NCI-H2107 treated with DMSO at 0.1 percent for 48 hours (cell line): ENCODE results near the gene RBMS3.
"Not testable (repeated sequence)": the region's sequence is repeated elsewhere in the genome, so short reads cannot be mapped to it uniquely, and the experiment has no call there.

Experiments used
- DNase-seq: peaks from one replicate; lab custom pipeline; 2025; ENCODE audit not compliant: unreplicated experiment; lab: John Stamatoyannopoulos, UW

The RBMS3 gene

DNA sequence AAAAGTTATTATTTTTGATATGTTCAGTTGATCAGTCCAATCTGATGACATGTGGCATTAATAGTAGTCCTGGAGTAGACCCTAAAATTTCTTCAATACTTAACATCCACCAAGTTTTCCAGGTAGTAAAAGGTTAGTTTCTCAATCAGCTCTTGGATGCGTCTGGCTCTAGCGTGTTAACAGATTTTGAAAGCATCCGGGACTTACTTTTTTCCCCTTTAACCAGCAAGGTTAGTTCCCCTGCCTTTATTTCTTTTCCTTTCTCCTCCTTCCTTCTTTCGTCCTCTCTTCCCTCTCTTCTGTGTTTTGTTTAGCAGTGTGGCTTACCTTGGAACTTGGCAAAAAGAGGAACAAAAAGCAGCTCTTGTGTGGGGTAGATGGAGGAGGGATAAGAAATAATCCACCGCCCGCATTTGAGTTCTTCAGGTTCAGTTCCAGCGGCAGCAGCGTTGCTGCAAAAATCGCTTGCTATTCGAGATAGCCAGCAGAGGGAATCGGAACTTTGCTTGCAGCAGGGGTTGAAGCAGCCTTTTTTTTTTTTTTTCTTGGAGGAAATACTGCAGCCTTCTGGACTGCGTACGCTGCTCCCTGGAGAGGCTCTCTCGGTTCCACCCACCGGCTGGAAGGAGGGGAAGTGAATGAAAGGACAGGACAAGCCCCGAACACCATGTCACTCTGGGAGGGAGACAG, at the start of gene RBMS3:
TSS of gene RBMS3 (plus strand) at position 668 of the 690 bp plus-strand sequence.
- DNase-seq, result peak; percentile 43

DNA sequence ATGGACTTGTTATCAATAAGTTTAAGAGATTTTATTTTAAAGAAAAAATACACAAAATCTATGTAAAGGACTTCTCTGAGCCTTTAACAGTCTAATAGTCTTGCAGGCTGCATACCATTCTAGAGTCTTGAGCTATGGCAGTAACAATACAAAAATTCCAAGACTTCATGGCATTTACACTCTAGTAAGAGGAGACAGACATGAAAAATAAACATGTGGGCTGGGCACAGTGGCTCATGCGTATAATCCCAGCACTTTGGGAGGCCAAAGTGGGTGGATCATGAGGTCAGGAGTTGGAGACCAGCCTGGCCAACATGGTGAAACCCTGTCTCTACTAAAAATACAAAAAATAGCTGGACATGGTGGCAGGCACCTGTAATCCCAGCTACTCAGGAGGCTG, 47.7 kb upstream of the RBMS3 start:
- DNase-seq, result not testable (repeated sequence)

DNA sequence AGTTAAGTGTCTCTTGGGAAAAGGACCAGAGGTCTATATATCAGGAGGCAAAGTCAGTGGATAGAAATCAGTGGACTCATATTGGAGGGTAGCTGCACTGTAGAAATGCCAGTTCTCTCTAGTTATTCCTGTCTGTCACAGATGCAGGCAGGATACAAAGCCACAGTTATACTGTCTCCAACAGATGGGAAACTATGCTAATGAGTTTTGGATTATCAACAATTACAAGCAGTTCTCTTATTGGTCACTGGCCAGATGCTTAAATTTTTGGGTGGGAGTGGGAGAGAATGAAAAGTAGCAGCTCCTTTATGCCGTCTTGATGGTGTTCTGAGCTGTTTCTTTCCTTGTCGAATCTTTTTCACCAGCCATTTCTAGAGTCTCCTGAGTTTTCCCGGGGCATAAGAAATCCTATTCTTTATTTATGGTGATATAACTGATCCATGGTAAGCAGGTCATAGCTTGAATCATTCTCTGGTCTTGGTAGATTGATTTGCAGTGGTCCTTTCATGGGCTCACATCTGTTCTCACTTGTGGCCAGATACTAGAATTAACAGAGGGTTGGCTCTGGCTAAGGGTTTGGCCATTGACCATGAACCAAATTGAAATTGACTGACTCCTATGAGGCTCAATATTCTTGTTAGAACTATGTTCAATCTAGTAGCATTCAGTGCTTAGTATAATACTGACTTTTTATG, 44.6 kb upstream of the RBMS3 start:
- no peak for DNase-seq

DNA sequence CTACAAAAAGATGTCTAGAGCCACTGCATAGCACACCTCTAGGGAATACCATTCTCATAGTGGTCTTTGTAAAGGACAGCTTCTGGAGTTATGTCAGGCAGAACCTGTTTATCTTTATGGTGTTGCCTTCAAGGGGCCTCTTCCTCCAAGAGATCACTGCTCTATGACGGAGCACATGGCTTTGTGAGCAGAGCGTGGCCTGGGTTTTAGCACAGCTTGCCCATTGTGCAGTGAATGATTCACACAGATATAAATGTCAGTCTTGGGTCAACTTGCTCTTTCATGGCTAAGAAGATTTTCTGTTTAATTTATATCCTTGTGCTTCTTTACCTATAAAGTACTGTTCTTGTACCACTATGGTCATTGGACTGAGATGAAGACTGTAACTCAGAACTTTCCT, 41.5 kb upstream of the RBMS3 start:
- no peak for DNase-seq

DNA sequence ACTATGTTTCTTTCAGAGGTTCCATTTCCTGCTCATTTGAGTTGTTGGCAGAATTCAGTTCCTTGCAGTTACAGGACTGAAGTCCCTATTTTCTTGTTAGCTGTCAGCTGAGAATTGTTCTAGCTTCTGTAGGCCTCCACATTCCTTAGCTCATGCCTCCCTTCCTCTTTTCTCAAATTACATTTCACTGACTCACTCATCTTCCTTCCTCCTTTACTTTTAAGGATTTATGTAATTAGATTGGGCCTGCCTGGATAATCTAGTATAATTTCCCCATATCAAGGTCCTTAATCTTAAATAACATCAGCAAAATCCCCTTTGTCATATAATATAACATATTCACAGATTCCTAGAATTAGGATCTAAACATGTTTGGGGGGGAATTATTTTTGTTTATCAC, 40.6 kb upstream of the RBMS3 start:
- no peak for DNase-seq

DNA sequence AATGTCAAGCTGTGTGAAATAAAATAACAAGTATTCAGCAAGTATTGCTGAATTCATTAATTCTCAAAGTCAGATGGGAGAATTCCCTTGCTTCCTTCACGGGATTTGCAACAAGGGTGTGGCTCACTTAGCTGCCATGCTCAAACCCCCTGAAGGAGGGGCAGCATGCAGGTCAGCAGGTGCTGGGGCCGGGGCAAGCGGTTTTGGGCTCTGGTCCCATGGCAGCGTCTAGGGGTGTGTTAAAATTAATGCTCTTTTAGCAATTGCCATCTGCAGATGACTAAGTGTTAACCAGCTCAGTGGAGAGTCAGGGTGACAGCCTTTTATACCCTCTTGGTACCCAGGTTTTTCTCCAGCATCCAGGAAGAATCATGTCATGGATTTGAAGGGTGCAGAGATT, 40.0 kb upstream of the RBMS3 start:
- no peak for DNase-seq

DNA sequence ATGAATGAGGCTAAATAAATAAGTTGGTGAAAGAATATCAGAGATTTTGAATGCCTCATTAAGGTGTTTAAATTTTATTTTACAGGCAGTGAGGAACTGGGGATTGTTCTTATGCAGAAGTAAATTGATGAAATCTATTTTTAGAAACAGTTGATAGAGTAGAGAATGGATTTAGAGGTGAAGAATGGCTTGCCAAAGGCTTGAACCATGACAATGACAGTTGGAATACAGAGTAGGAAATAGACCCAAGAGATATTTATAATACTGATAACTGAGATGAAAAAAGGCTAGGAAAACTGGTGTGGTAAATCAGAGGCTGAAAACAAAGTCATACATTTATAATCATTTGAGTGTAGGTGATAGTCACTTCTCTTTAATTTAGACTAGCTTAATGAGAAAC, 39.0 kb upstream of the RBMS3 start:
- no peak for DNase-seq

DNA sequence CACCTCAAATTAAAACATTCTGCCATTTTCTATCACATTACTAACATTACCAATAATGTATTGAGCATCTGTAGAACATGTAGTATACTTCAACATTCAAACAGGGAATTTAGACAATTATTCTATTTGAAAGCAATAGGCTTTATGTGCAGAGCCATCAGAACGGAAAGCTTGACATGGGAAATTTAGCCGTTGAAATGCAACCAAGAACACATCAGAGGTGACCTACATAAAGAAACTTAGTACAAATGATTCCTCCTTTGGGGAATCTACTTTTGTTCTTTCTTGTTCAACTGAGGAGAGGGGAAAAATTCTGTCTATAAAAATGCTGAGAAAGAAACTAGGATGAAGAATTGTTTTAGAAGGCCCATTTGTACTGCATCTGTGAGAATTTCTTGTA, 38.6 kb upstream of the RBMS3 start:
- no peak for DNase-seq

DNA sequence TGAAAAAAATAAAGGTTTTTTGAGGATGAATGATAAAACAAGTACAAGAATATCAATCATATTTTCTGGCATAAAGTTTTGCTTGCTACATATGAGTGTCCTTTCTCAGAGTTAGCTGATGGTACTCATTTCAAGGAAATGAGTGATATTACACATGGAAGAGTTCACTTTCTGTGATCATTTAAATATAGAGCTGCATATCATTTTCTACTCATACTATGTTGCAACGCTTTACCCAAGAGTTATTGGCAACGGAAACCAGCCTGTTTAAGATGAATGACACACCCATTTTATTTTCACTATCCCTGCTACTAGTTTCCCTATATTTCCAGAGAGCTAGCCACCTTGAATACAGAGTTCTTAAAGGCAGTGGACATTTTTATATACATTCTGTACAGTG, 35.4 kb upstream of the RBMS3 start:
- no peak for DNase-seq

DNA sequence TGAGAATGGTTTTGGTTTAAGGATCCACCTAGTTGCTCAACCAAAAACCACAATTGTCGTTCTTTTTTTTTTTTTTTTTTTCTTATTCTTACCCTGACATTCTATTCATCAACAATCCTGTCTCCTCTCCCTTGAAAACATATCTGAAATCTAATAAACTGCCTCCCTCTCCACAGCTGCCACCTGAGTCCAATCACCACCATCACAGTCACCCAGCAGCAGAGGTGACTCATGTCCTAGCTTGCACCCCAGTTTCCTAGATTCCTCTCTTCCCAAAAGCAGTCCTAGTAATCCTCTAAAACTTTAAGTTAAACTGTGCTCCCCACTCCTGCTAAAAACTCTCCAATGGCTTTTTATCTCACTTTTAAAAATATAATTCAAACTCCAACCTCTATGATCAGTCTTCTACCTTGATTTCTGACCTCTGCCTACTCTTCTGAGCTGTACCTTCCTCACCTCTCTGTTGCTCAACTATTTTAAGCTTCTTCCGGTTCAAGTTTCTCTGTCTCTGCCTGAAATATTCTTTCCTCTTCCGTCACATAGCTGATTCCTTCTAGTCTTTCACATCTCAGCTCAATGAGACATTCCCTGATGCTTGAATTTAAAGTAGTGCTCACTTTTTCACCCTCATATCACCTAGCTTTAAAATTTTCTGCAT, 33.7 kb upstream of the RBMS3 start:
- DNase-seq, result no peak

DNA sequence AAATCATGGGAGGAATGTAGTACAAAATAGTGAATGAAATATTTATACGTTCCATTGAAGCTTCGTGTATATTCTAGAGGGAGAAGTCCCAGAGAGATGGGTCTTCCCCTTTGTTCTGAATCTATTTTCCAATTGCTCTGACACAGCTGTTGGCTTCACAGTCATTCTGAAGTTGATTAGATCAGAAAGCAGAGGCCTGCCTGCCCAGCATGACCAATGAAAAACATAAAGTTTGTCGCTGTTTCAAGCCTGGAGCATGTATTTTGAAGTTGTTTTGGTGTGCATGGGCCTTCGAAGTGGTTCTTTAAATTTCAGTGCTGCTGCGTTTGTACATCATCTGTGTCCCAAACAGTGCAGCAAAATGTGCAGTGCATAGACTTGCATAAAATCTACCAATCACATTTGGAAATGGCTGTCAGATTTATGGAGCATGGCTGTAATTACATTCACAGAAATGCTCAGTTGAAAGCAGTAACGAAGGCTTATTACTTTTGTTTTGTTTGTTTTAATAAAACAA, 31.0 kb upstream of the RBMS3 start:
- DNase-seq, result no peak

DNA sequence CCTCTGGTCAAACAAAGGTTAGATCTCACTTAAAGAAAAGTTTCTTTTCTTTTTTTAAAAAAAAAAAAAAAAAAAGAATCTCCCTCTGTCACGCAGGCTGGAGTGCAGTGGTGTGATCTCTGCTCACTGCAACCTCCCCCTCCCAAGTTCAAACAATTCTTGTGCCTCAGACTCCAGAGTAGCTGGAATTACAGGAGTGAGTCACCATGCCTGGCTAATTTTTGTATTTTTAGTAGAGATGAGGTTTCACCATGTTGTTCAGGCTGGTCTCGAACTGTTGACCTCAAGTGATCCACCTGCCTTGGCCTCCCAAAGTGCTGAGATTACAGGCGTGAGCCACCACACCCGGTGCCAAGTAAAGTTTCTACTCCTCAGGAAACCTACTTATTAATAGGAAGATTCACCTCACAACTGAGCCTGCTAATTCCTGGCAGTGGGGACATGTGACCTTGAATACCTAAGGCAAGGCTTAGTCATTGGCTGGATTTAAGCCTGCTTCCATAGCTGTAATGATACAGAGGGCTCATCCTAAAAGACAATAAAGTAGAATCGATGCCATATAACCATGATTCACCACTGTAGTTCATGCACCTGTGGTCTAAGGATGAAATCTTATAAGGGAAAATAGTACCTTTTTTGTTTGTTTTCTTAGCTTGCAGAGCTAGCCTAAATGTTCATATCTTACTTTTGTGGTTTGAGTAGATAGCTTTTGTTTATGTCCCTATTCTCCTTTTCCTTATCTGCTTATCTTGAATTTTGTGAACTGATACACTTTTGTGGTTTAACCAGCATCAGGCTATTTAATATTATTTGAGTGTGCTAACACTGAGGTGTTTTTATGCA, 24.8 kb upstream of the RBMS3 start:
- no peak for DNase-seq

DNA sequence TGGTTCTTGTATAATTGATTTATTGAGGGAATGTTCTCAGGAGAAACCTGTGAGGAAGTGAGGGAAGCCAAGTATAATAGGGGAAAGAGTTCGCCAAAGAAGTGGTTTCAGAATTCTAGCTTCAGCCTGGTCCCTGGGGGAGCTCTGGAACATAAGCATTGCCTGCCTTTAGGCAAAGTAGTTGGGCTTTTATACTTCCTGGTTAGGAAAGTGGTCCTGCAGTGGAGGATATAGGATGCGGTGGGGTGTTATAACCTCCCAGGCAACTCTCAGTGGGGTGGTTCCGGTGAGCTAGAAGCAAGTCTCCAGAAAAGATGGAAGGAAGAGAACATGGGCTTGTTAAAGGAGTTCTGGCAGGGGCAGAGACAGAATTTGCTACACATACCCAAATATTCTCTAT, 22.7 kb upstream of the RBMS3 start:
- DNase-seq, result no peak

DNA sequence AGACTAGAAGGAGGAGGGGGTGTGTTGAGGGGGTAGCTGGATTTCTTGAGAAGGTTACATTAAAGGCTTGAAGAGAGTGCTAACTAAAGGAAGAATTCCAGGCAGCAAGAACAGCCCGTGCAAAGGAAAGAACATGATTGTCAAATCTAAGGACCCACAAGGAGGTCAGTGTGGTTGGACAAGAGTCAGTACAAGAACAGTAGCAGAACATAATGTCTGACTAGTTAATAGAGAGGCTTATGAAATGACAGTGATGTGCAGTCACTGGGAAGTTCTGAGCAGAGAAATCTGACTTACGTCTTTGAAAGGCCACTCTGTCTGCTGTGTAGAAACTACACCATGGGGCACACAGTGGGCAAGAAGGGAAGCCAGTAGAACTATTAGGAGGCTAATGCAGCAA, 19.8 kb upstream of the RBMS3 start:
- no peak for DNase-seq

DNA sequence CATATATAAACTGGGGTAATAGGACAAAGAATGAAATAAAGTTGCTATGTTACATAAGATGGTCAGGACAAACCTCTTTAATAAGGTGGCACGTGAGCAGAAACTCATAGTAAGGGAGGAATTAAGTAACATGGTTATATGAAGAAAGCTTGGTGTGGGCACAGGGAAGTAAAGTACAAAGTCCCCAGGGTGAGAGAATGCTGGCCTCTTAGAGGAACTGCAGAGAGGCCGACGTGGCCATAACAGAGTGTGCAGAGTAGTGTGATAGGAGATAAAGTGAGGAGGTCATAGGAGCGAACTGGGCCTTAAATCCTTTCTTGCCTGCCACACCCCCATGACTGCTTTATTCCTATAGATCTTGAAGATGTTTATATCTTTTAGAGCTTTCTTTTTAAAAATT, 17.4 kb upstream of the RBMS3 start:
- DNase-seq, result no peak

DNA sequence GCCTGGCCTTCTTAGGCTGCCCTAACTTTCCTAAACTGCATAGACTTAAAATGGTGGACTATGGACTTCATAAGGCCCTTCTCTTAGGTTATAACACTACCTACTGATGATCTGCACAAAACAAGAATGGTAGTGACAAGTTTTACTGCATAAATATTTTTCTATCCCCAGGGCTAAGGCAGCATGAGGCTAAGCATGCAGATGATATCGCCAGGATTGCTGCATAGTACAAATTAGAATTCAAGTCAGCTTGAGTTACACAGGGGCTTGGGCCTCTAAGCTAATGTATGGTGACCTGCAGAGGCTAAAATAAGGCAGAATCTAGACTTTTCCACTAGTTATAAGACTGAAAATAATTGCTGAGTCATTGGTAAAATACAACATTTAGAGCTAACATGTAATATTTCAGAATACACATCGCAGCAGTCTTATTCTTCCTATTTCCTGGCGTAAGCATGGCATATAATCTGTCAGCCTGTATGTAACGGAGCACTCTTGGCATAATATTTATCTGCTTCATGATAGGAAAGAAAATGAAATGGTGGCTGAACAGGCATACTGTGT, 15.3 kb upstream of the RBMS3 start:
- no peak for DNase-seq

DNA sequence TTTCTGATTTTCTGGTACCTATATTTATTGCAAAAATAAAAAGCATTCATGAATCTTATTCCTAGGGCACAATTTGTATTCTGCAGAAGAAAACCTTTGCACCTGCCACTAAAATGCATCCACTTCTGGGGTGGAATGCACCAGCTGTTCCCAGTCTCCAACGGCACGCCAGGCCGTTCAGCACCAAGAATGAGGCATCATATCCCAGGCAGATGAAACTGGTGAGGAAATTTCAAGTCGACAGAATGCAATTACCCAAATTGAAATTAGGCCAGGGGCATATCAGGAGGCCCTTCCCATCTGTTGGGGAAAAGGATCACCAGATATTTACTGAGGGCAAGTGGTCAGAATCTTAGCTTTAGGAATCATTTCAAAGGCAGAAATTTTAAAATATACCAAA, 13.6 kb upstream of the RBMS3 start:
- DNase-seq, result no peak

DNA sequence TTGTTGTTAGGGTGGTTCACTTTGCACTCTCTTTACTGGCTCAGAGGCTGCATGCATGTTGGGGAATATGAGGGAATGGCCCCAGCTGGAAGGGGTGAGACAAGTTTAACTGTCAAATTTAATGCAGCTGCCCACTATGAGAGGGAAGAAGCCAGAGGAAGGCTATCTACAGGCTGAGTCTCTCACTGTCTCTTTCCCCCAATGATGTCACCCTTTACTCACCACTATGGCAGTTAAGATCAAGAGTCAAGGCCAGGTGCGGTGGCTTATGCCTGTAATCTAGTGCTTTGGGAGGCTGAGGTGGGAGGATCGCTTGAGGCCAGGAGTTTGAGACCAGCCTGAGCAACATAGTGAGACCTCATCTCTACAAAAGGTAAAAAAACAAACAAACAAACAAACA, 12.2 kb upstream of the RBMS3 start:
- DNase-seq, result no peak

DNA sequence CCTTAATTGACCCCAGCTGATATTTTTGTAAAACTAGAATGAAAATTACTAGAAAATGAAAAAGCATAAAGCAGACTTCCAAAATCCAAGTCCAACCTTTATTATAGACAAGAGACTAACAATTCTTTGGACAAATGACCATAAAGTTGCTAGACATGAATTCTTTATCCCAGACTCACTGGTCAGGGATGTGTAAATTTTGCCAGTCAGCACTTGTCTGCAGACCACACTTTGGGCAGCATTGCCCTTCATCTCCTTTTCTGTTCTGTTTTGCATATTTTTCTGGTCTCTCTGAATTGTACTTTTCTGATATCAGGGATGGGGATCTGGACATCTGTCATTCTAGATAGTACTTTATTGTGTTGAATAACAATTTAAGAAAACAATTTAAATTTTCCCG, 10.1 kb upstream of the RBMS3 start:
- no peak for DNase-seq

DNA sequence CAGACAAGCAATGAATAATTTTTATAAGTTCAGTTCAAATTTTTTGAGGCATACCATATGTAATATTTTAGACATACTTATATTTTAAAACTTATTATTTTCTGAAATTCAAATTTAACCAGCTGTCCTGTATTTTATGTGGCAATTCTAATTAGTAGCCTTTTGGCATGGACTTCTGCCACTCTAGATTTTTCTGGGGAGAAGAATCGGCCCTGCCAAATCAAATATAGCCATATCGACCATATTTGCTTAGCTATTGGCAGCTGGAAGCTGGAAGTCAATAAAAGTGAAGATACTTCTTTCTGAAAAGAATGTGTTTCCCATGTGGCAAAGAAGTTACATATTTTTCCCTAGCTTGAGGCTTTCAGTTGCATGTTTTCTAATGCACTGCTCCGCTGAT, 9.4 kb upstream of the RBMS3 start:
- no peak for DNase-seq

DNA sequence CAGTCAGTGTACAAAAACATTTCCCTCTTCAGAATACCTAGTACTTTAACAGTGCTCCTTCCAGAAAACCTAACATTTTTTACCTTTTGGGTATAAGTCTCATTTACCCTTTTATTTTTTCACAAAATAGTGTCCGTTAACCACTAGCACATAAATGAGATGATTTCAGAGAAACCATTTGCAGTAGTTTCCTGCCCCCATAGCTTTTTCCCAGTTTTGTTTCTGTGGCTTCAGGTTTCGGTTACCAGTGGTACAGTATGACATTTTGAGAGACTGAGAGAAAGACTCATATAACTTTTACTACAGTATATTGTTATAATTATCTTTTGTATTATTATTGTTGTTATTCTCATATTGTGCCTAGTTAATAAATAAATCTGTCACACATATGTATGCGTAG, 6.2 kb upstream of the RBMS3 start:
- DNase-seq, result no peak
